ENCODE measurements around the gene ARHGEF10L.
"Not testable (repeated sequence)": the region's sequence is repeated elsewhere in the genome, so short reads cannot be mapped to it uniquely, and the experiment has no call there.

ARHGEF10L gene

GRCh38 chr1:17745479-17745955, 206.0 kb downstream of the ARHGEF10L start:
- H3K4me1 ChIP-seq (ENCODE audit: control insufficient read depth, insufficient read depth, low read depth, low read length) = no peaks in the 10 kb centered on the region
- H3K4ac ChIP-seq (ENCODE audit: low read depth in 1 of 2, low read length in 2 of 2) = no peak overlapping the region
- 69% methylated on average over 1 of the region's 3 CpGs for WGBS
- no peak overlapping the region for H2BK12ac ChIP-seq (ENCODE audit: low read length in 2 of 2)
- H3K4me3 ChIP-seq (ENCODE audit: insufficient read depth in 1 of 2, low read depth in 1 of 2, low read length in 2 of 2) = no peak overlapping the region
- H3K27me3 ChIP-seq (ENCODE audit: control insufficient read depth in 1 of 2, insufficient read depth in 1 of 2, low read length in 2 of 2) = peaks cover 0 to 11% of the 10 kb centered on the region in 2 experiments
- H3K23ac ChIP-seq (ENCODE audit: low read length in 2 of 2) = no peak overlapping the region
- H3K79me1 ChIP-seq (replicated peaks; ENCODE audit: low read length, poor library complexity, severe bottlenecking) = no peaks in the 10 kb centered on the region
- H3K14ac ChIP-seq (ENCODE audit: low read length in 2 of 2) = no peak overlapping the region
- no peak for DNase-seq
- no peak overlapping the region for H2BK15ac ChIP-seq (ENCODE audit: low read depth, poor library complexity, severe bottlenecking)
- H3K4me2 ChIP-seq (ENCODE audit: low read length, poor library complexity, severe bottlenecking) = no peak overlapping the region
- no peak overlapping the region for H2AFZ ChIP-seq (ENCODE audit: low read depth, low read length)
- no peak overlapping the region for H3K18ac ChIP-seq (ENCODE audit: low read depth in 1 of 2, low read length in 2 of 2)
- no peak overlapping the region for H3K9ac ChIP-seq (ENCODE audit: low read length)
- no peak overlapping the region for H2AK5ac ChIP-seq (ENCODE audit: low read length, severe bottlenecking)
- no peak overlapping the region for H4K8ac ChIP-seq (ENCODE audit: low read length)
- H4K91ac ChIP-seq (ENCODE audit: low read length) = no peak overlapping the region
- H2BK5ac ChIP-seq (ENCODE audit: low read depth, low read length, poor library complexity, severe bottlenecking) = no peak overlapping the region
- no peaks in the 10 kb centered on the region for H3K9me3 ChIP-seq (ENCODE audit: control insufficient read depth, low read length)
- H3K36me3 ChIP-seq (ENCODE audit: control insufficient read depth in 1 of 2, insufficient read depth in 2 of 2, low read depth in 1 of 2, low read length in 2 of 2) = no peaks in the 10 kb centered on the region
- no peak overlapping the region for H3K27ac ChIP-seq (ENCODE audit: low read length, poor library complexity, severe bottlenecking)
- H2BK120ac ChIP-seq (ENCODE audit: low read depth, low read length) = no peak overlapping the region

GRCh38 chr1:17746281-17746680, 206.8 kb downstream of the ARHGEF10L start:
- H3K9me3 ChIP-seq (ENCODE audit: control insufficient read depth, low read length); H2AK5ac ChIP-seq (ENCODE audit: low read length, severe bottlenecking); H2BK120ac ChIP-seq (ENCODE audit: low read depth, low read length); H3K23ac ChIP-seq (ENCODE audit: low read length in 2 of 2); H3K9ac ChIP-seq (ENCODE audit: low read length); H3K36me3 ChIP-seq (ENCODE audit: control insufficient read depth in 1 of 2, insufficient read depth in 2 of 2, low read depth in 1 of 2, low read length in 2 of 2); H2BK12ac ChIP-seq (ENCODE audit: low read length in 2 of 2); H4K8ac ChIP-seq (ENCODE audit: low read length); H2AFZ ChIP-seq (ENCODE audit: low read depth, low read length); H3K27me3 ChIP-seq (ENCODE audit: control insufficient read depth in 1 of 2, insufficient read depth in 1 of 2, low read length in 2 of 2); H3K27ac ChIP-seq (ENCODE audit: low read length, poor library complexity, severe bottlenecking); H3K4me2 ChIP-seq (ENCODE audit: low read length, poor library complexity, severe bottlenecking); H3K18ac ChIP-seq (ENCODE audit: low read depth in 1 of 2, low read length in 2 of 2); H3K79me1 ChIP-seq (replicated peaks; ENCODE audit: low read length, poor library complexity, severe bottlenecking); H3K4me1 ChIP-seq (ENCODE audit: control insufficient read depth, insufficient read depth, low read depth, low read length); H3K4ac ChIP-seq (ENCODE audit: low read depth in 1 of 2, low read length in 2 of 2); H3K14ac ChIP-seq (ENCODE audit: low read length in 2 of 2); H4K91ac ChIP-seq (ENCODE audit: low read length); H2BK15ac ChIP-seq (ENCODE audit: low read depth, poor library complexity, severe bottlenecking); DNase-seq; H3K4me3 ChIP-seq (ENCODE audit: insufficient read depth in 1 of 2, low read depth in 1 of 2, low read length in 2 of 2); H2BK5ac ChIP-seq (ENCODE audit: low read depth, low read length, poor library complexity, severe bottlenecking): not testable (repeated sequence)
- WGBS = 40% methylated on average over 1 of the region's 2 CpGs

GRCh38 chr1:17746920-17747319, 207.4 kb downstream of the ARHGEF10L start:
- Histone ChIP-seq H2BK15ac (ENCODE audit: low read depth, poor library complexity, severe bottlenecking) (no peak overlapping the region), H3K23ac (ENCODE audit: low read length in 2 of 2) (no peak overlapping the region), H3K27me3 (ENCODE audit: control insufficient read depth in 1 of 2, insufficient read depth in 1 of 2, low read length in 2 of 2) (peaks cover 0 to 3% of the 10 kb centered on the region in 2 experiments), H3K27ac (ENCODE audit: low read length, poor library complexity, severe bottlenecking) (no peak overlapping the region), H3K9me3 (ENCODE audit: control insufficient read depth, low read length) (no peaks in the 10 kb centered on the region), H2AK5ac (ENCODE audit: low read length, severe bottlenecking) (no peak overlapping the region), H3K14ac (ENCODE audit: low read length in 2 of 2) (no peak overlapping the region), H3K4me1 (ENCODE audit: control insufficient read depth, insufficient read depth, low read depth, low read length) (no peaks in the 10 kb centered on the region), H2BK12ac (ENCODE audit: low read length in 2 of 2) (no peak overlapping the region), H3K4me3 (ENCODE audit: insufficient read depth in 1 of 2, low read depth in 1 of 2, low read length in 2 of 2) (no peak overlapping the region), H4K8ac (ENCODE audit: low read length) (no peak overlapping the region), H3K18ac (ENCODE audit: low read depth in 1 of 2, low read length in 2 of 2) (no peak overlapping the region), H3K4ac (ENCODE audit: low read depth in 1 of 2, low read length in 2 of 2) (no peak overlapping the region), H4K91ac (ENCODE audit: low read length) (no peak overlapping the region), H3K79me1 (replicated peaks; ENCODE audit: low read length, poor library complexity, severe bottlenecking) (no peaks in the 10 kb centered on the region), H3K36me3 (ENCODE audit: control insufficient read depth in 1 of 2, insufficient read depth in 2 of 2, low read depth in 1 of 2, low read length in 2 of 2) (no peaks in the 10 kb centered on the region), H2AFZ (ENCODE audit: low read depth, low read length) (no peak overlapping the region), H3K4me2 (ENCODE audit: low read length, poor library complexity, severe bottlenecking) (no peak overlapping the region), H3K9ac (ENCODE audit: low read length) (peak overlapping the region; percentile 10), H2BK120ac (ENCODE audit: low read depth, low read length) (no peak overlapping the region), H2BK5ac (ENCODE audit: low read depth, low read length, poor library complexity, severe bottlenecking) (no peak overlapping the region)
- DNase-seq = no peak
- whole genome bisulfite sequencing = 76% methylated on average over 2 of the region's 2 CpGs
